Endothelial cell of umbilical vein (primary cell): ENCODE data around the gene SLAMF1. TPM values are rescaled to one million over a fixed set of nuclear protein-coding genes. Genes with fewer than 3 reads are reported as not detected.

Experiments used
- BruUV-seq: library from RNA; stranded (reverse); fragments of 400-500 nt; replicated peaks from 2 replicates; lab custom pipeline; 2021; lab: Mats Ljungman, UMichigan
- CTCF ChIA-PET: fragments of 300-600, 350-600 bp; sonication (Branson Sonifier 250); formaldehyde crosslinking; loops from one replicate; lab custom pipeline; 2021; ENCODE audit warnings: antibody characterized with exemption, inconsistent platforms; lab: Charles Lee
- POLR2A ChIA-PET: fragments of 300-600, 350-600 bp; sonication (Branson Sonifier 250); formaldehyde crosslinking; loops from one replicate; lab custom pipeline; 2021; ENCODE audit warnings: antibody characterized with exemption, inconsistent platforms; lab: Charles Lee
- DNase-seq: peaks from one replicate; pipeline ENCODE4 v3.0.0-alpha.2; 2011; ENCODE audit warnings: low read depth, low spot score
- FAIRE-seq: peaks from 2 replicates; lab custom pipeline; 2011; peaks lifted over from hg19 to GRCh38; lab: Jason Lieb, UNC
- H2AFZ ChIP-seq: 2 replicates; pipeline ENCODE4 v1.6.0; 2012; ENCODE audit warnings: low read depth, low read length, control low read depth, inconsistent platforms
- H3K27ac ChIP-seq: 2 replicates; pipeline ENCODE4 v1.5.1; 2011; ENCODE audit warnings: low read depth, mild to moderate bottlenecking, control low read depth, low read length, moderate library complexity; ENCODE audit not compliant: insufficient read depth
- H3K27me3 ChIP-seq, 2 experiments: 2 replicates each; pipeline versions ENCODE4 v1.6.0 to v1.6.1; 2011; ENCODE audit warnings: low read length in 2 of 2, mixed read lengths in 1 of 2; ENCODE audit not compliant: control insufficient read depth in 2 of 2, insufficient read depth in 2 of 2
- H3K36me3 ChIP-seq, 2 experiments: 2 replicates in 1 of 2; 3 replicates in 1 of 2; pipeline ENCODE4 v1.5.1; 2011; ENCODE audit warnings: low read length in 2 of 2, mild to moderate bottlenecking in 1 of 2, moderate library complexity in 1 of 2; ENCODE audit not compliant: control insufficient read depth in 2 of 2, insufficient read depth in 2 of 2; ENCODE audit errors: extremely low read depth in 1 of 2
- H3K4me1 ChIP-seq: 3 replicates; pipeline ENCODE4 v1.5.1; 2011; ENCODE audit warnings: mild to moderate bottlenecking, low read length; ENCODE audit not compliant: control insufficient read depth, insufficient read depth; ENCODE audit errors: extremely low read depth
- H3K4me2 ChIP-seq: 2 replicates; pipeline ENCODE4 v1.6.1; 2011; ENCODE audit warnings: low read length, control low read depth, mixed read lengths; ENCODE audit not compliant: insufficient read depth
- H3K4me3 ChIP-seq, 3 experiments: fragments of 200-600 bp in 1 of 3; sonication (generic), shearing (Covaris generic) in 1 of 3; replicated peaks in 1 of 3; 2 replicates each; pipeline ENCODE4 v1.5.1; 2011 to 2016; ENCODE audit warnings: control low read depth in 3 of 3, low read length in 3 of 3, mild to moderate bottlenecking in 2 of 3, inconsistent platforms in 1 of 3, low read depth in 1 of 3, moderate library complexity in 1 of 3; ENCODE audit not compliant: insufficient read depth in 1 of 3
- H3K79me2 ChIP-seq: 2 replicates; pipeline ENCODE4 v1.6.0; 2012; ENCODE audit warnings: low read length, inconsistent platforms; ENCODE audit not compliant: control insufficient read depth, insufficient read depth
- H3K9ac ChIP-seq: replicated peaks from 2 replicates; pipeline ENCODE3; 2011; ENCODE audit warnings: low read length, control low read depth; ENCODE audit not compliant: insufficient read depth; ENCODE audit errors: extremely low read depth
- H3K9me1 ChIP-seq: replicated peaks from 3 replicates; pipeline ENCODE4 v1.6.0; 2011; ENCODE audit warnings: mild to moderate bottlenecking, low read length; ENCODE audit not compliant: control insufficient read depth, insufficient read depth; ENCODE audit errors: extremely low read depth
- H3K9me3 ChIP-seq: replicated peaks from 2 replicates; pipeline ENCODE4 v1.5.1; 2012; ENCODE audit warnings: low read length, inconsistent platforms; ENCODE audit not compliant: control insufficient read depth, insufficient read depth
- H4K20me1 ChIP-seq: replicated peaks from 2 replicates; pipeline ENCODE3; 2011; ENCODE audit warnings: mild to moderate bottlenecking, low read length; ENCODE audit not compliant: control insufficient read depth, insufficient read depth; ENCODE audit errors: extremely low read depth
- EZH2 ChIP-seq: IDR thresholded peaks from 2 replicates; pipeline ENCODE4 v1.6.1; 2012; ENCODE audit warnings: borderline replicate concordance, low read depth, mild to moderate bottlenecking, moderate library complexity, low read length, inconsistent platforms; ENCODE audit not compliant: severe bottlenecking
- FOS ChIP-seq: IDR thresholded peaks from 2 replicates; pipeline ENCODE4 v1.6.1; 2011; ENCODE audit warnings: mild to moderate bottlenecking, low read length, moderate library complexity, borderline replicate concordance; ENCODE audit not compliant: insufficient read depth
- GATA2 ChIP-seq: IDR thresholded peaks from 2 replicates; pipeline ENCODE4 v1.7.0; 2011; ENCODE audit warnings: low read depth, mild to moderate bottlenecking, moderate library complexity, mixed read lengths, low read length; ENCODE audit not compliant: insufficient read length, insufficient read depth
- JUN ChIP-seq: IDR thresholded peaks from 2 replicates; pipeline ENCODE4 v1.6.1; 2011; ENCODE audit warnings: borderline replicate concordance, low read depth; ENCODE audit not compliant: insufficient read length, insufficient read depth
- MYC ChIP-seq: IDR thresholded peaks from one replicate; pipeline ENCODE4 v1.6.1; 2011; ENCODE audit warnings: mild to moderate bottlenecking, low read depth, low read length
- POLR2A ChIP-seq: IDR thresholded peaks from 2 replicates; pipeline ENCODE4 v1.6.1; 2012; ENCODE audit warnings: low read depth, mild to moderate bottlenecking, control low read depth, low read length
- POLR2AphosphoS5 ChIP-seq: IDR thresholded peaks from 2 replicates; pipeline ENCODE4 v1.6.1; 2012; ENCODE audit warnings: low read depth, mild to moderate bottlenecking, control low read depth, low read length, moderate library complexity; ENCODE audit not compliant: insufficient read depth
- dilution Hi-C: fragments of 300-500 bp; cut with MboI; formaldehyde crosslinking; loops from one replicate; pipeline ENCODE4 v1.15.0; 2019; ENCODE audit warnings: low sequenced_read_pairs; ENCODE audit not compliant: extremely low pct_ligation_motif_present
- intact Hi-C: fragments of 100-400 bp; cut with micrococcal nuclease; formaldehyde crosslinking; loops from one replicate; pipeline ENCODE4 v1.10.0; 2022
- polyA plus RNA-seq, 4 experiments: library from polyadenylated mRNA; depleted of rRNA in 3 of 4; stranded (reverse) in 3 of 4; unstranded in 1 of 4; fragments of >200 nt; gene quantifications; 2 replicates each; pipeline versions ENCODE4 v1.2.1 to v1.2.3, GENCODE V29; 2011 to 2012; ENCODE audit warnings: missing spikeins in 1 of 4
- total RNA-seq: library from RNA; stranded (reverse); gene quantifications from 2 replicates; pipeline ENCODE4 v1.2.3, GENCODE V29; 2021
- TF ChIP-seq, protein P1 (sequence below), 2 donors: IDR thresholded peaks; 1 replicate in 1 of 2; 2 replicates in 1 of 2; pipeline ENCODE4 v1.5.1; 2011; ENCODE audit warnings: low read length in 2 of 2, mild to moderate bottlenecking in 2 of 2, moderate library complexity in 2 of 2, control low read depth in 1 of 2, inconsistent platforms in 1 of 2, low read depth in 1 of 2; ENCODE audit not compliant: insufficient read depth in 1 of 2; ENCODE audit errors: extremely low read depth in 1 of 2
- TF ChIP-seq, protein P2 (sequence below): IDR thresholded peaks from 2 replicates; pipeline ENCODE4 v1.6.1; 2011; ENCODE audit not compliant: insufficient read depth, insufficient read length

Gene SLAMF1
- total and polyA plus RNA-seq, 2 donors (not counting 3 experiments of a cell fraction or from before 2014, with no cell fraction given): not detected

DNA sequence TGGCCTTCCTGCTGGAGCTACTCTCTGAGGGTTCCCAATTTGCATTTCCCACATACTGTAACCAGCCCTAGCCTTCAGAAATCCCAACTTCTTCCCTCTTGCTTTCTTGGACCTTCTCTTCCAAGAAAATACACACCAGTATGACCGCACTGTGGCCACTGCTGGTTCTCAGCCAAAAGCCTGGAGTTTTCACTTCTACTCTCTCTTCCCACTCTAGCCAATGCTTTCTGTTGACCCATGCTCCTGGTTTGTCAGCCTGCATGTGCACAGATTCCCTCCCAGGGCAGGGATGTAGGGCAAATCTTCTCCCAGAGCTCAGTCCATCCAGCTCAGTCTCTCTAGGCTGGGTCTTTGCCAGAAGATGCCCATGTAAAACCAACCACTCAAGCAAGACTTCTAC lies 664 bp downstream of the SLAMF1 start:
- DNase-seq (no peak), FAIRE-seq (no peak)
- H3K4me1 ChIP-seq: no peaks in the 10 kb centered on the region
- no peaks in the 10 kb centered on the region for H3K9me1 ChIP-seq
- intact Hi-C loops (no loop called here), dilution Hi-C loops (no loop called here)
- ChIA-PET POLR2A (no interaction called here), CTCF (interaction anchor here (1.2 kb wide), 1 partner anchor 9 kb away, joined by 3 read pairs; no protein-coding TSS in a partner anchor)
- no TSS peak for BruUV-seq
- H3K9me3 ChIP-seq: no peaks in the 10 kb centered on the region
- no peaks in the 10 kb centered on the region for H3K36me3 ChIP-seq
- H3K27ac ChIP-seq: no peak overlapping the region
- no peak overlapping the region for H2AFZ ChIP-seq
- no peaks in the 10 kb centered on the region for H4K20me1 ChIP-seq
- no peak overlapping the region for H3K9ac ChIP-seq
- no peaks in the 10 kb centered on the region for H3K79me2 ChIP-seq
- no peak overlapping the region for H3K4me3 ChIP-seq
- H3K27me3 ChIP-seq: peaks cover 2 to 3% of the 10 kb centered on the region in 2 experiments
- TF ChIP-seq JUN (no peak), POLR2A (no peak), GATA2 (no peak), FOS (no peak), EZH2 (no peak), POLR2AphosphoS5 (no peak), MYC (no peak)
- TF ChIP-seq, protein P1, sequence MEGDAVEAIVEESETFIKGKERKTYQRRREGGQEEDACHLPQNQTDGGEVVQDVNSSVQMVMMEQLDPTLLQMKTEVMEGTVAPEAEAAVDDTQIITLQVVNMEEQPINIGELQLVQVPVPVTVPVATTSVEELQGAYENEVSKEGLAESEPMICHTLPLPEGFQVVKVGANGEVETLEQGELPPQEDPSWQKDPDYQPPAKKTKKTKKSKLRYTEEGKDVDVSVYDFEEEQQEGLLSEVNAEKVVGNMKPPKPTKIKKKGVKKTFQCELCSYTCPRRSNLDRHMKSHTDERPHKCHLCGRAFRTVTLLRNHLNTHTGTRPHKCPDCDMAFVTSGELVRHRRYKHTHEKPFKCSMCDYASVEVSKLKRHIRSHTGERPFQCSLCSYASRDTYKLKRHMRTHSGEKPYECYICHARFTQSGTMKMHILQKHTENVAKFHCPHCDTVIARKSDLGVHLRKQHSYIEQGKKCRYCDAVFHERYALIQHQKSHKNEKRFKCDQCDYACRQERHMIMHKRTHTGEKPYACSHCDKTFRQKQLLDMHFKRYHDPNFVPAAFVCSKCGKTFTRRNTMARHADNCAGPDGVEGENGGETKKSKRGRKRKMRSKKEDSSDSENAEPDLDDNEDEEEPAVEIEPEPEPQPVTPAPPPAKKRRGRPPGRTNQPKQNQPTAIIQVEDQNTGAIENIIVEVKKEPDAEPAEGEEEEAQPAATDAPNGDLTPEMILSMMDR (IDR thresholded peaks at IDR 0.05; ENCODE audit: extremely low read depth in 1 of 2, insufficient read depth in 1 of 2, low read depth in 1 of 2, low read length in 2 of 2): no peak
- TF ChIP-seq, protein P2, sequence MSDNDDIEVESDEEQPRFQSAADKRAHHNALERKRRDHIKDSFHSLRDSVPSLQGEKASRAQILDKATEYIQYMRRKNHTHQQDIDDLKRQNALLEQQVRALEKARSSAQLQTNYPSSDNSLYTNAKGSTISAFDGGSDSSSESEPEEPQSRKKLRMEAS: no peak
- H3K4me2 ChIP-seq: no peak overlapping the region
